PC-3 (cell line): ENCODE data around the gene IGF2BP2. TPM values are rescaled to one million over a fixed set of nuclear protein-coding genes. Genes with fewer than 3 reads are reported as not detected.

Experiments used
- ATAC-seq: fragments of 200-7000 bp; cut with Tn5 transposase; 2 replicates; pipeline ENCODE4 v1.9.1; 2020; ENCODE audit warnings: mild to moderate bottlenecking, moderate library complexity
- BruUV-seq: library from RNA; stranded (reverse); fragments of 400-500 nt; replicated peaks from 2 replicates; lab custom pipeline; 2021; lab: Mats Ljungman, UMichigan
- CTCF ChIA-PET: fragments of 300-600 bp; sonication (Branson Sonifier 250); formaldehyde crosslinking; loops from one replicate; lab custom pipeline; 2022; ENCODE audit warnings: antibody characterized with exemption; lab: Charles Lee
- POLR2A ChIA-PET: fragments of 300-600 bp; sonication (Branson Sonifier 250); formaldehyde crosslinking; loops from one replicate; lab custom pipeline; 2022; ENCODE audit warnings: antibody characterized with exemption; ENCODE audit not compliant: unreplicated experiment; lab: Charles Lee
- DNase-seq: peaks from one replicate; pipeline ENCODE4 v3.0.0-alpha.2; 2015
- H2AFZ ChIP-seq: fragments of 300-600 bp; sonication (generic); 2 replicates; pipeline ENCODE4 v1.6.0; 2016; ENCODE audit warnings: antibody characterized with exemption, low read length
- H3F3A ChIP-seq: fragments of 300-600 bp; sonication (generic); one replicate; pipeline ENCODE4 v1.6.0; 2017; ENCODE audit warnings: antibody characterized with exemption, low read length, control low read depth, mild to moderate bottlenecking; ENCODE audit not compliant: unreplicated experiment
- H3K27ac ChIP-seq: fragments of 300-600 bp; sonication (generic); 2 replicates; pipeline ENCODE4 v1.5.1; 2016; ENCODE audit warnings: mild to moderate bottlenecking, low read length
- H3K27me3 ChIP-seq: fragments of 300-600 bp; sonication (generic); 2 replicates; pipeline ENCODE4 v1.6.1; 2016; ENCODE audit warnings: low read length, mixed read lengths
- H3K36me3 ChIP-seq: fragments of 300-600 bp; sonication (generic); 2 replicates; pipeline ENCODE4 v1.6.1; 2016; ENCODE audit warnings: low read depth, mixed run types, low read length, mixed read lengths
- H3K4me1 ChIP-seq: fragments of 300-600 bp; sonication (generic); 2 replicates; pipeline ENCODE4 v1.5.1; 2016; ENCODE audit warnings: low read length; ENCODE audit not compliant: insufficient read depth
- H3K4me2 ChIP-seq: fragments of 300-600 bp; sonication (generic); 2 replicates; pipeline ENCODE4 v1.6.0; 2016; ENCODE audit warnings: low read length
- H3K4me3 ChIP-seq: fragments of 300-600 bp; sonication (generic); 2 replicates; pipeline ENCODE4 v1.5.1; 2016; ENCODE audit warnings: mild to moderate bottlenecking, low read length, mixed read lengths
- H3K79me2 ChIP-seq: fragments of 300-600 bp; sonication (generic); 2 replicates; pipeline ENCODE4 v1.6.1; 2017; ENCODE audit warnings: low read length, mixed read lengths
- H3K9ac ChIP-seq: fragments of 300-600 bp; sonication (generic); 2 replicates; pipeline ENCODE4 v1.6.0; 2016; ENCODE audit warnings: mild to moderate bottlenecking, low read length
- H3K9me2 ChIP-seq: fragments of 300-600 bp; sonication (generic); replicated peaks from 2 replicates; pipeline ENCODE4 v1.6.1; 2016; ENCODE audit warnings: mixed run types, low read length, mixed read lengths
- H3K9me3 ChIP-seq: fragments of 300-600 bp; sonication (generic); 2 replicates; pipeline ENCODE4 v1.6.1; 2016; ENCODE audit warnings: low read length, mixed read lengths
- H4K20me1 ChIP-seq: fragments of 300-600 bp; sonication (generic); 2 replicates; pipeline ENCODE4 v1.6.1; 2016; ENCODE audit warnings: low read length, mixed read lengths
- CTCF ChIP-seq: fragments of 300-600 bp; sonication (generic); conservative IDR thresholded peaks from 2 replicates; pipeline ENCODE4 v1.5.1; 2017; ENCODE audit warnings: antibody characterized with exemption, low read depth, mild to moderate bottlenecking, low read length
- EZH2 ChIP-seq: fragments of 300-600 bp; sonication (generic); IDR thresholded peaks from one replicate; pipeline ENCODE4 v1.6.1; 2017; ENCODE audit warnings: antibody characterized with exemption, mild to moderate bottlenecking, low read length; ENCODE audit not compliant: unreplicated experiment
- EZH2phosphoT487 ChIP-seq: fragments of 300-600 bp; sonication (generic); IDR thresholded peaks from 2 replicates; pipeline ENCODE4 v1.6.1; 2018; ENCODE audit warnings: mild to moderate bottlenecking, antibody characterized with exemption, low read length, borderline replicate concordance
- intact Hi-C: fragments of 100-400 bp; cut with micrococcal nuclease; formaldehyde crosslinking; loops from 2 replicates; pipeline ENCODE4 v1.9.0; 2023
- total RNA-seq: library from RNA; depleted of rRNA; stranded (reverse); fragments of >200 nt; gene quantifications from 2 replicates; pipeline ENCODE4 v1.2.3, GENCODE V29; 2014

IGF2BP2 gene
- total RNA-seq, 1 experiment from 2014 or later: 81.2 TPM

GRCh38 chr3:185629554-185630181 lies 195.2 kb downstream of the IGF2BP2 start:
- TF ChIP-seq CTCF (no peak), EZH2 (no peak), EZH2phosphoT487 (no peak)
- H4K20me1 ChIP-seq: no peaks in the 10 kb centered on the region
- intact Hi-C loops: loop anchor here (5.0 kb wide), 1 partner anchor 42 kb away; the partner anchor contains the start of gene SENP2
- CTCF ChIA-PET: interaction anchor here (0.6 to 1.1 kb wide), 2 partner anchors 31 to 269 kb away, joined by 3 to 4 read pairs; no protein-coding TSS in a partner anchor
- DNase-seq (no peak), ATAC-seq (peak; percentile 68)
- no peaks in the 10 kb centered on the region for H3F3A ChIP-seq
- no peaks in the 10 kb centered on the region for H3K79me2 ChIP-seq
- H3K4me2 ChIP-seq: 0 out of 2 replicates have a peak overlapping the region, but pooled peaks have one; percentile 4
- no peaks in the 10 kb centered on the region for H3K9me2 ChIP-seq
- BruUV-seq: no TSS peak
- H3K27ac ChIP-seq: peak overlapping the region; percentile 43
- H2AFZ ChIP-seq: no peak overlapping the region
- H3K4me3 ChIP-seq: no peak overlapping the region
- peaks cover 13% of the 10 kb centered on the region for H3K4me1 ChIP-seq
- H3K9me3 ChIP-seq: no peaks in the 10 kb centered on the region
- H3K9ac ChIP-seq: no peak overlapping the region
- POLR2A ChIA-PET: interaction anchor here (0.7 kb wide), 3 partner anchors 28 to 1442 kb away, joined by 3 to 4 read pairs (median 3); no protein-coding TSS in a partner anchor
- H3K27me3 ChIP-seq: no peaks in the 10 kb centered on the region
- H3K36me3 ChIP-seq: peaks cover 2% of the 10 kb centered on the region; the same call in 1 of the 2 replicates

GRCh38 chr3:185625784-185626183 lies 199.1 kb downstream of the IGF2BP2 start:
- H3K36me3 ChIP-seq: peaks cover 9% of the 10 kb centered on the region
- CTCF ChIA-PET: interaction anchor here (0.6 kb wide), 1 partner anchor 297 kb away, joined by 3 read pairs; no protein-coding TSS in a partner anchor
- no peaks in the 10 kb centered on the region for H3K79me2 ChIP-seq
- no peaks in the 10 kb centered on the region for H4K20me1 ChIP-seq
- no peak overlapping the region for H3K9ac ChIP-seq
- intact Hi-C loops: no loop called here
- H2AFZ ChIP-seq: no peak overlapping the region
- no peaks in the 10 kb centered on the region for H3F3A ChIP-seq
- ATAC-seq: no peak
- H3K27me3 ChIP-seq: no peaks in the 10 kb centered on the region
- TF ChIP-seq CTCF: no peak
- TF ChIP-seq EZH2phosphoT487: no peak
- no peak for TF ChIP-seq EZH2
- peaks cover 13% of the 10 kb centered on the region for H3K4me1 ChIP-seq
- no peaks in the 10 kb centered on the region for H3K9me3 ChIP-seq
- DNase-seq: no peak
- H3K4me2 ChIP-seq: no peak overlapping the region
- H3K4me3 ChIP-seq: no peak overlapping the region
- H3K9me2 ChIP-seq: no peaks in the 10 kb centered on the region
- POLR2A ChIA-PET: no interaction called here
- no peak overlapping the region for H3K27ac ChIP-seq
- no TSS peak for BruUV-seq
